Parathyroid adenoma (tissue), 2 donors: ENCODE measurements around the gene NUP42.

ENCODE experiments used
- H2AFZ ChIP-seq: fragments of 300-600 bp; sonication (generic); one replicate; pipeline ENCODE4 v1.7.0; 2017; ENCODE audit warnings: antibody characterized with exemption, mild to moderate bottlenecking
- H3K27ac ChIP-seq: fragments of 300-600 bp; sonication (generic); one replicate; pipeline ENCODE4 v1.7.0; 2017
- H3K27me3 ChIP-seq: fragments of 300-600 bp; sonication (generic); one replicate; pipeline ENCODE4 v1.7.0; 2017; ENCODE audit warnings: low read length; ENCODE audit not compliant: control insufficient read depth, insufficient read depth
- H3K36me3 ChIP-seq: fragments of 300-600 bp; sonication (generic); one replicate; pipeline ENCODE4 v1.7.0; 2017; ENCODE audit warnings: low read length; ENCODE audit not compliant: control insufficient read depth, insufficient read depth
- H3K4me1 ChIP-seq: fragments of 300-600 bp; sonication (generic); one replicate; pipeline ENCODE4 v1.7.0; 2017; ENCODE audit warnings: control low read depth
- H3K4me2 ChIP-seq: fragments of 300-600 bp; sonication (generic); one replicate; pipeline ENCODE4 v1.7.0; 2017; ENCODE audit warnings: low read length
- H3K4me3 ChIP-seq: fragments of 300-600 bp; sonication (generic); one replicate; pipeline ENCODE4 v1.7.0; 2017; ENCODE audit warnings: low read depth, low read length
- H3K79me2 ChIP-seq: fragments of 300-600 bp; sonication (generic); one replicate; pipeline ENCODE4 v1.7.0; 2017; ENCODE audit warnings: control low read depth
- H3K9ac ChIP-seq: fragments of 300-600 bp; sonication (generic); one replicate; pipeline ENCODE4 v1.7.0; 2017; ENCODE audit warnings: mild to moderate bottlenecking
- H3K9me3 ChIP-seq: fragments of 300-600 bp; sonication (generic); one replicate; pipeline ENCODE4 v1.7.0; 2017; ENCODE audit warnings: low read length; ENCODE audit not compliant: control insufficient read depth
- CTCF ChIP-seq: fragments of 300-600 bp; sonication (generic); IDR thresholded peaks from one replicate; pipeline ENCODE4 v1.7.0; 2017; ENCODE audit warnings: antibody characterized with exemption, mild to moderate bottlenecking
- donor health status: primary hyperparathyroidism.

Gene NUP42

GRCh38 chr7:23158546-23158945 is 23.3 kb upstream of the NUP42 start:
- Histone ChIP-seq H3K4me3 (no peak overlapping the region), H3K9me3 (no peaks in the 10 kb centered on the region), H3K4me1 (no peaks in the 10 kb centered on the region), H3K27me3 (no peaks in the 10 kb centered on the region), H3K79me2 (no peaks in the 10 kb centered on the region), H3K27ac (no peak overlapping the region), H3K9ac (no peak overlapping the region), H3K36me3 (no peaks in the 10 kb centered on the region), H3K4me2 (no peak overlapping the region), H2AFZ (no peak overlapping the region)
- no peak for TF ChIP-seq CTCF

GRCh38 chr7:23161482-23161881 is 20.4 kb upstream of the NUP42 start:
- Histone ChIP-seq H3K4me3 (no peak overlapping the region), H3K4me2 (no peak overlapping the region), H3K27me3 (no peaks in the 10 kb centered on the region), H3K4me1 (no peaks in the 10 kb centered on the region), H3K9ac (no peak overlapping the region), H2AFZ (no peak overlapping the region), H3K79me2 (no peaks in the 10 kb centered on the region), H3K27ac (no peak overlapping the region), H3K9me3 (no peaks in the 10 kb centered on the region), H3K36me3 (no peaks in the 10 kb centered on the region)
- no peak for TF ChIP-seq CTCF

GRCh38 chr7:23164846-23165245 is 17.0 kb upstream of the NUP42 start:
- Histone ChIP-seq H3K4me2 (no peak overlapping the region), H2AFZ (no peak overlapping the region), H3K79me2 (no peaks in the 10 kb centered on the region), H3K27ac (no peak overlapping the region), H3K36me3 (no peaks in the 10 kb centered on the region), H3K27me3 (no peaks in the 10 kb centered on the region), H3K4me1 (no peaks in the 10 kb centered on the region), H3K4me3 (no peak overlapping the region), H3K9me3 (no peaks in the 10 kb centered on the region), H3K9ac (no peak overlapping the region)
- no peak for TF ChIP-seq CTCF

GRCh38 chr7:23165316-23165715 is 16.5 kb upstream of the NUP42 start:
- no peaks in the 10 kb centered on the region for H3K9me3 ChIP-seq
- H2AFZ ChIP-seq = no peak overlapping the region
- H3K79me2 ChIP-seq = no peaks in the 10 kb centered on the region
- H3K27me3 ChIP-seq = no peaks in the 10 kb centered on the region
- no peak overlapping the region for H3K4me2 ChIP-seq
- H3K27ac ChIP-seq = no peak overlapping the region
- H3K9ac ChIP-seq = no peak overlapping the region
- no peaks in the 10 kb centered on the region for H3K4me1 ChIP-seq
- no peaks in the 10 kb centered on the region for H3K36me3 ChIP-seq
- no peak for TF ChIP-seq CTCF
- H3K4me3 ChIP-seq = no peak overlapping the region

- no peak overlapping the region for H2AFZ ChIP-seq
- no peak overlapping the region for H3K9ac ChIP-seq
- H3K4me3 ChIP-seq = no peak overlapping the region
- TF ChIP-seq CTCF = no peak
- H3K79me2 ChIP-seq = no peaks in the 10 kb centered on the region
- H3K36me3 ChIP-seq = no peaks in the 10 kb centered on the region
- H3K27me3 ChIP-seq = no peaks in the 10 kb centered on the region
- no peak overlapping the region for H3K4me2 ChIP-seq
- no peaks in the 10 kb centered on the region for H3K9me3 ChIP-seq
- H3K27ac ChIP-seq = no peak overlapping the region
- no peaks in the 10 kb centered on the region for H3K4me1 ChIP-seq
Measured at GRCh38 chr7:23167691-23168090, 14.2 kb upstream of the NUP42 start.
